GM12878 (cell line): ENCODE results near the gene PRICKLE3. TPM values are rescaled to one million over a fixed set of nuclear protein-coding genes. Genes with fewer than 3 reads are reported as not detected.

ENCODE experiments used
- ATAC-seq: fragments of 200-7000 bp; cut with Tn5 transposase; 3 replicates; pipeline ENCODE4 v1.9.1; 2020; ENCODE audit warnings: mild to moderate bottlenecking, moderate library complexity
- BruUV-seq: library from RNA; stranded (reverse); fragments of 400-500 nt; replicated peaks from 2 replicates; lab custom pipeline; 2021; lab: Mats Ljungman, UMichigan
- CTCF ChIA-PET: fragments of 300-600 bp; sonication (Branson Sonifier 250); formaldehyde crosslinking; extraction: SDS; loops from one replicate; lab custom pipeline; 2021; ENCODE audit warnings: inconsistent platforms; lab: Yijun Ruan, JAX
- POLR2A ChIA-PET: fragments of 350-600 bp; formaldehyde crosslinking; extraction: SDS; loops from one replicate; lab custom pipeline; 2021; ENCODE audit warnings: inconsistent platforms; lab: Charles Lee
- RAD21 ChIA-PET: fragments of 300-600 bp; sonication (Branson Sonifier 250); formaldehyde crosslinking; loops from one replicate; lab custom pipeline; 2023; ENCODE audit warnings: antibody characterized with exemption; ENCODE audit not compliant: unreplicated experiment; lab: Charles Lee
- SMC1A ChIA-PET: fragments of 300-600 bp; sonication (Branson Sonifier 250); formaldehyde crosslinking; loops from one replicate; lab custom pipeline; 2023; ENCODE audit not compliant: unreplicated experiment, uncharacterized antibody; lab: Charles Lee
- DNase-seq: peaks from one replicate; pipeline ENCODE4 v3.0.0-alpha.2; 2011; ENCODE audit warnings: low read depth, low spot score
- FAIRE-seq: peaks from 3 replicates; lab custom pipeline; 2011; peaks lifted over from hg19 to GRCh38; lab: Jason Lieb, UNC
- H2AFZ ChIP-seq: 2 replicates; pipeline ENCODE4 v1.6.0; 2011; ENCODE audit warnings: low read depth, low read length, control low read depth; ENCODE audit not compliant: control insufficient read depth
- H3K27ac ChIP-seq: 2 replicates; pipeline ENCODE4 v1.5.1; 2011; ENCODE audit warnings: control low read depth; ENCODE audit not compliant: control insufficient read depth, insufficient read depth
- H3K27me3 ChIP-seq, 2 experiments: replicated peaks in 1 of 2; 2 replicates each; pipeline versions ENCODE4 v1.6.0 to v1.6.1; 2011; ENCODE audit warnings: low read length in 1 of 2; ENCODE audit not compliant: control insufficient read depth in 2 of 2, insufficient read depth in 2 of 2
- H3K36me3 ChIP-seq, 2 experiments: 2 replicates each; pipeline ENCODE4 v1.5.1; 2011; ENCODE audit warnings: low read length in 1 of 2; ENCODE audit not compliant: control insufficient read depth in 2 of 2, insufficient read depth in 2 of 2
- H3K4me1 ChIP-seq: 2 replicates; pipeline ENCODE4 v1.6.1; 2011; ENCODE audit warnings: mild to moderate bottlenecking, low read length, moderate library complexity, mixed read lengths; ENCODE audit not compliant: control insufficient read depth, insufficient read depth
- H3K4me2 ChIP-seq: 2 replicates; pipeline ENCODE4 v1.6.0; 2011; ENCODE audit warnings: control low read depth; ENCODE audit not compliant: control insufficient read depth, insufficient read depth
- H3K4me3 ChIP-seq: fragments of 200-600 bp; sonication (generic); 2 replicates; pipeline ENCODE4 v1.5.1; 2016
- H3K79me2 ChIP-seq: 2 replicates; pipeline ENCODE4 v1.6.0; 2011; ENCODE audit warnings: low read length; ENCODE audit not compliant: control insufficient read depth, insufficient read depth
- H3K9ac ChIP-seq: 2 replicates; pipeline ENCODE4 v1.8.0; 2011; ENCODE audit warnings: low read length, control low read depth, mixed read lengths; ENCODE audit not compliant: control insufficient read depth, insufficient read depth
- H3K9me3 ChIP-seq: replicated peaks from 3 replicates; pipeline ENCODE4 v1.5.1; 2011; ENCODE audit warnings: mild to moderate bottlenecking, low read length; ENCODE audit not compliant: control insufficient read depth, insufficient read depth
- H4K20me1 ChIP-seq: 2 replicates; pipeline ENCODE4 v1.6.0; 2011; ENCODE audit not compliant: control insufficient read depth, insufficient read depth
- CREM ChIP-seq: IDR thresholded peaks from 2 replicates; pipeline ENCODE4 v1.6.1; 2014; ENCODE audit warnings: antibody characterized with exemption, low read depth
- MEF2A ChIP-seq: IDR thresholded peaks from 2 replicates; pipeline ENCODE4 v1.6.1; 2011; ENCODE audit warnings: low read depth, mild to moderate bottlenecking, low read length, moderate library complexity; ENCODE audit not compliant: insufficient read depth
- MXI1 ChIP-seq: fragments of 150-350 bp; IDR thresholded peaks from 2 replicates; pipeline ENCODE4 v1.6.1; 2011; ENCODE audit warnings: low read depth, mild to moderate bottlenecking, inconsistent platforms, low read length, improper control_type of control experiment
- NFYA ChIP-seq: IDR thresholded peaks from 2 replicates; pipeline ENCODE4 v1.6.1; 2011; ENCODE audit warnings: low read depth, mild to moderate bottlenecking, low read length, improper control_type of control experiment, borderline replicate concordance
- NRF1 ChIP-seq: conservative IDR thresholded peaks from 2 replicates; pipeline ENCODE4 v1.6.1; 2011; ENCODE audit warnings: mild to moderate bottlenecking, low read depth, low read length, improper control_type of control experiment
- POU2F2 ChIP-seq: IDR thresholded peaks from 3 replicates; pipeline ENCODE4 v1.6.1; 2011; ENCODE audit warnings: low read depth, mild to moderate bottlenecking, low read length, borderline replicate concordance
- RELB ChIP-seq: fragments of 450-650 bp; IDR thresholded peaks from 2 replicates; pipeline ENCODE4 v1.6.1; 2017; ENCODE audit warnings: low read depth, mild to moderate bottlenecking, moderate library complexity
- RUNX3 ChIP-seq: IDR thresholded peaks from 2 replicates; pipeline ENCODE4 v1.6.1; 2012; ENCODE audit warnings: low read length, inconsistent platforms
- SMAD1 ChIP-seq: fragments of 450-650 bp; IDR thresholded peaks from 2 replicates; pipeline ENCODE4 v1.6.1; 2018; ENCODE audit warnings: mild to moderate bottlenecking, low read depth; ENCODE audit not compliant: partially characterized antibody
- TCF12 ChIP-seq: IDR thresholded peaks from 2 replicates; pipeline ENCODE4 v1.6.1; 2011; ENCODE audit warnings: low read depth, mild to moderate bottlenecking, low read length
- USF1 ChIP-seq: IDR thresholded peaks from 2 replicates; pipeline ENCODE4 v1.6.1; 2011; ENCODE audit warnings: borderline replicate concordance, low read depth, mild to moderate bottlenecking, moderate library complexity, mixed read lengths, low read length; ENCODE audit not compliant: insufficient read depth; ENCODE audit errors: extremely low read length
- ZNF687 ChIP-seq: fragments of 450-650 bp; IDR thresholded peaks from 2 replicates; pipeline ENCODE4 v1.6.1; 2017; ENCODE audit warnings: mild to moderate bottlenecking, moderate library complexity
- WGBS: methylation state at CpG from one replicate; pipeline ENCODE4 v1.1.6; 2016; ENCODE audit warnings: low lambda C conversion rate; ENCODE audit not compliant: insufficient replicate concordance, insufficient coverage; ENCODE audit errors: missing lambda C conversion rate; 5-methylcytosine and 5-hydroxymethylcytosine counted together
- in situ Hi-C: fragments of 300-500 bp; cut with MboI; formaldehyde crosslinking; loops from 9 replicates; pipeline ENCODE4 v1.14.3; 2018; ENCODE audit warnings: mixed read lengths
- intact Hi-C: fragments of 100-400 bp; cut with micrococcal nuclease; formaldehyde crosslinking; loops from one replicate; pipeline ENCODE4 v1.14.2; 2022; ENCODE audit not compliant: unreplicated experiment
- polyA plus RNA-seq, 11 experiments: library from polyadenylated mRNA; depleted of rRNA in 4 of 11; unstranded in 6 of 11; stranded (reverse) in 5 of 11; fragments of >200 nt; fragmentation: Nextera tagmentation in 4 of 11; fragmentation: Illumina TruSeq in 1 of 11; extraction: Ambion mirVana in 4 of 11; extraction: Trizol in 1 of 11; gene quantifications; 1 replicate in 1 of 11; 2 replicates in 10 of 11; pipeline versions ENCODE4 v1.2.1 to v1.2.3, GENCODE V29; 2011 to 2016; ENCODE audit warnings: inconsistent platforms in 2 of 11, missing spikeins in 2 of 11, low read depth in 1 of 11
- total RNA-seq, 4 experiments: library from RNA; depleted of rRNA in 3 of 4; stranded (reverse); fragments of >200 nt in 3 of 4; fragmentation: Illumina TruSeq in 1 of 4; extraction: Trizol in 1 of 4; gene quantifications; 2 replicates each; pipeline versions ENCODE4 v1.2.1 to v1.2.3, GENCODE V29; 2013 to 2021

The PRICKLE3 gene
- total and polyA plus RNA-seq, 10 of the 15 experiments (the other 5 are each of a cell fraction or from before 2014, with no cell fraction given): 0.69 to 17.4 (median 7.6) TPM

DNA sequence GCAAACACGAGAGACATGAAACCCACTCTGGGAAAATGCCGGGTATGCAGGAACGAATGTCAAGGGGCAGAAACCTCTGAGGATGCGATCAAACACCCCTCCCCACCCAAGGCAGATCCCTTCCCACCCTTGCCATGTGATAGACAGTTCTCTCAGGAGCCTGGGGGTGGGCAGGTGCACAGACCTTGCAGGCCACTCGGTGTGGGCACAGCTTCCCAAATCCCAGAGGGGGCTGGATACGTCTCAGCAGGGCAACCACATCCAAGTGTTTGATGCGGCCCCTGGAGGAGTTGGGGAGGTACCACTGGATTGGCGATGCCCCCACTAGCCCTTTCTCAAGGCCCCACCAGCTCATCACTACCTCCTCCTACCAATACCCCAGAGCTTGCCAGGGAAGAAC lies 24.2 kb upstream of the PRICKLE3 start (continued):
- TF ChIP-seq POU2F2 (no peak), NFYA (no peak), CREM (no peak), MXI1 (no peak), MEF2A (no peak)
- TF ChIP-seq, all 136 proteins: peak for 0

GRCh38 chrX:49209434-49210251 lies 23.5 kb upstream of the PRICKLE3 start:
- H3K9ac ChIP-seq: no peak overlapping the region
- H3K9me3 ChIP-seq: no peaks in the 10 kb centered on the region
- FAIRE-seq (no peak), ATAC-seq (no peak), DNase-seq (no peak)
- H3K4me2 ChIP-seq: no peak overlapping the region
- H3K79me2 ChIP-seq: no peaks in the 10 kb centered on the region
- H3K27me3 ChIP-seq: no peaks in the 10 kb centered on the region
- in situ Hi-C loops: no loop called here
- RAD21 ChIA-PET: interaction anchor here (1.1 kb wide), 1 partner anchor 19 kb away, joined by 3 read pairs; no protein-coding TSS in a partner anchor
- SMC1A ChIA-PET: no interaction called here
- WGBS: 25% methylated on average over 28 of the region's 28 CpGs
- no peaks in the 10 kb centered on the region for H3K4me1 ChIP-seq
- no TSS peak for BruUV-seq
- no peaks in the 10 kb centered on the region for H4K20me1 ChIP-seq
- POLR2A ChIA-PET: no interaction called here
- no peaks in the 10 kb centered on the region for H3K36me3 ChIP-seq
- no peak overlapping the region for H2AFZ ChIP-seq
- CTCF ChIA-PET: interaction anchor here (3.5 kb wide), 1 partner anchor 17 kb away, joined by 17 read pairs; no protein-coding TSS in a partner anchor
- H3K27ac ChIP-seq: no peak overlapping the region
- intact Hi-C loops: no loop called here
- H3K4me3 ChIP-seq: no peak overlapping the region
- no peak for TF ChIP-seq TCF12
- TF ChIP-seq NRF1: no peak
- no peak for TF ChIP-seq ZNF687
- TF ChIP-seq USF1: no peak
- no peak for TF ChIP-seq RELB
- TF ChIP-seq RUNX3: no peak
- no peak for TF ChIP-seq SMAD1
